Cardiac muscle cell (in vitro differentiated cells and primary cell): ENCODE measurements around the gene TMEM255B. TPM values are rescaled to one million over a fixed set of nuclear protein-coding genes. Genes with fewer than 3 reads are reported as not detected.

ENCODE experiments used
- DNase-seq, 2 donors: peaks; one replicate each; pipeline versions ENCODE4 v3.0.0 to v3.0.0-alpha.2; 2010 to 2017; ENCODE audit warnings: low read depth in 1 of 2, low spot score in 1 of 2
- H3K27ac ChIP-seq: fragments of 200-600 bp; sonication (generic); 2 replicates; pipeline ENCODE4 v1.5.1; 2016
- H3K27me3 ChIP-seq: fragments of 200-600 bp; sonication (generic); 2 replicates; pipeline ENCODE4 v1.6.0; 2016; ENCODE audit warnings: control low read depth
- H3K36me3 ChIP-seq: fragments of 200-600 bp; sonication (generic); 2 replicates; pipeline ENCODE4 v1.5.1; 2016; ENCODE audit warnings: control low read depth
- H3K4me1 ChIP-seq: fragments of 200-600 bp; sonication (generic); 2 replicates; pipeline ENCODE4 v1.8.1; 2017; ENCODE audit warnings: low read depth, mild to moderate bottlenecking, mixed run types
- H3K4me3 ChIP-seq: fragments of 200-600 bp; sonication (generic); 2 replicates; pipeline ENCODE4 v1.5.1; 2016; ENCODE audit warnings: mild to moderate bottlenecking
- H3K9me3 ChIP-seq: fragments of 200-600 bp; sonication (generic); 2 replicates; pipeline ENCODE4 v1.5.1; 2017; ENCODE audit warnings: low read depth, mild to moderate bottlenecking, control low read depth
- CTCF ChIP-seq: IDR thresholded peaks from 2 replicates; pipeline ENCODE4 v1.5.1; 2012; ENCODE audit warnings: low read depth, mild to moderate bottlenecking, low read length
- polyA plus RNA-seq: library from polyadenylated mRNA; unstranded; fragments of >200 nt; fragmentation: Nextera tagmentation; extraction: Ambion mirVana; gene quantifications from 2 replicates; pipeline ENCODE4 v1.2.1, GENCODE V29; 2016
- total RNA-seq: library from RNA; depleted of rRNA; stranded (reverse); fragments of >200 nt; gene quantifications from 2 replicates; pipeline ENCODE4 v1.2.3, GENCODE V29; 2016

Gene TMEM255B
- total and polyA plus RNA-seq, 2 experiments from 2014 or later, result 0.17 TPM; not detected in 1

- Histone ChIP-seq H3K27me3 (no peaks in the 10 kb centered on the region), H3K9me3 (no peaks in the 10 kb centered on the region), H3K4me3 (no peak overlapping the region), H3K4me1 (peaks cover 42% of the 10 kb centered on the region), H3K27ac (no peak overlapping the region), H3K36me3 (no peaks in the 10 kb centered on the region)
- TF ChIP-seq CTCF, result no peak
- no peak for DNase-seq
Observed at GRCh38 chr13:113840541-113841352, 81.7 kb downstream of the TMEM255B start.

GRCh38 chr13:113841353-113841650 lies 82.3 kb downstream of the TMEM255B start:
- Histone ChIP-seq H3K9me3 (no peaks in the 10 kb centered on the region), H3K27ac (no peak overlapping the region), H3K4me1 (peaks cover 42% of the 10 kb centered on the region), H3K36me3 (no peaks in the 10 kb centered on the region), H3K27me3 (no peaks in the 10 kb centered on the region), H3K4me3 (no peak overlapping the region)
- no peak for TF ChIP-seq CTCF
- no peak for DNase-seq

- Histone ChIP-seq H3K4me3 (no peak overlapping the region), H3K27ac (no peak overlapping the region), H3K27me3 (no peaks in the 10 kb centered on the region), H3K36me3 (no peaks in the 10 kb centered on the region), H3K4me1 (peaks cover 35% of the 10 kb centered on the region), H3K9me3 (no peaks in the 10 kb centered on the region)
- peak in 1 of 2 donors; percentile 31 for DNase-seq
- no peak for TF ChIP-seq CTCF
Observed at GRCh38 chr13:113842336-113843062, 83.5 kb downstream of the TMEM255B start.

- no peak for DNase-seq
- H3K27me3 ChIP-seq, result no peaks in the 10 kb centered on the region
- no peak for TF ChIP-seq CTCF
- no peaks in the 10 kb centered on the region for H3K9me3 ChIP-seq
- no peak overlapping the region for H3K27ac ChIP-seq
- H3K36me3 ChIP-seq, result no peaks in the 10 kb centered on the region
- peaks cover 28% of the 10 kb centered on the region for H3K4me1 ChIP-seq
- no peak overlapping the region for H3K4me3 ChIP-seq
Observed at GRCh38 chr13:113843063-113843654, 84.1 kb downstream of the TMEM255B start.

- H3K4me1 ChIP-seq, result peaks cover 20% of the 10 kb centered on the region
Observed at GRCh38 chr13:113843864-113844556, 85.0 kb downstream of the TMEM255B start.

More at GRCh38 chr13:113843864-113844556, 85.0 kb downstream of the TMEM255B start:
- no peak overlapping the region for H3K4me3 ChIP-seq
- H3K27me3 ChIP-seq, result no peaks in the 10 kb centered on the region
- TF ChIP-seq CTCF, result no peak
- no peak overlapping the region for H3K27ac ChIP-seq
- DNase-seq, result no peak
- H3K36me3 ChIP-seq, result no peaks in the 10 kb centered on the region
- H3K9me3 ChIP-seq, result no peaks in the 10 kb centered on the region
